GM12873 (cell line): ENCODE measurements around the gene NUDT22.

ENCODE experiments used
- TF ChIP-seq, protein P1 (sequence below): IDR thresholded peaks from 2 replicates; pipeline ENCODE4 v1.5.1; 2012; ENCODE audit warnings: low read depth, mild to moderate bottlenecking, moderate library complexity, low read length, control low read depth; ENCODE audit not compliant: insufficient read depth; ENCODE audit errors: missing control alignments

NUDT22 gene

DNA sequence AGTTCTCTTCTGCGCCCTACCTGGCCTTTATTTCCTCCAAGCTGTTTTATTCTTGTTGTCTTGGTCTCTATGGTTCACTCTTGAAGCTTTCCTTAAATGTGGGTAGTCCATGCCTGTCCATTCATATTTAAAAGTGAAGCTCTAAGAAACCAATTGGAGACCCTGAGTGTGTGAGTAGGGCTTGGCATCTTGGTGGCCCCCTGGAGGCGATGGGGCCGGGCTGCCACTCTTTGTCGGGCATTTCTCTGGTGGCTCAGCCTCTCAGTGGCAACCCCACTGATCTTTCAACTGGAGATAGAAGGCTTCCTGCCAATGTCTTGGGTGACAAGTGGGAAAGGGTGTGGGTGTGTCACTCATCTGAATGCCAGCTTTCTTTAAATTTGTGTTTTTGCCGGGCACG, 9.2 kb upstream of the NUDT22 start:
- TF ChIP-seq, protein P1, sequence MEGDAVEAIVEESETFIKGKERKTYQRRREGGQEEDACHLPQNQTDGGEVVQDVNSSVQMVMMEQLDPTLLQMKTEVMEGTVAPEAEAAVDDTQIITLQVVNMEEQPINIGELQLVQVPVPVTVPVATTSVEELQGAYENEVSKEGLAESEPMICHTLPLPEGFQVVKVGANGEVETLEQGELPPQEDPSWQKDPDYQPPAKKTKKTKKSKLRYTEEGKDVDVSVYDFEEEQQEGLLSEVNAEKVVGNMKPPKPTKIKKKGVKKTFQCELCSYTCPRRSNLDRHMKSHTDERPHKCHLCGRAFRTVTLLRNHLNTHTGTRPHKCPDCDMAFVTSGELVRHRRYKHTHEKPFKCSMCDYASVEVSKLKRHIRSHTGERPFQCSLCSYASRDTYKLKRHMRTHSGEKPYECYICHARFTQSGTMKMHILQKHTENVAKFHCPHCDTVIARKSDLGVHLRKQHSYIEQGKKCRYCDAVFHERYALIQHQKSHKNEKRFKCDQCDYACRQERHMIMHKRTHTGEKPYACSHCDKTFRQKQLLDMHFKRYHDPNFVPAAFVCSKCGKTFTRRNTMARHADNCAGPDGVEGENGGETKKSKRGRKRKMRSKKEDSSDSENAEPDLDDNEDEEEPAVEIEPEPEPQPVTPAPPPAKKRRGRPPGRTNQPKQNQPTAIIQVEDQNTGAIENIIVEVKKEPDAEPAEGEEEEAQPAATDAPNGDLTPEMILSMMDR = no peak

DNA sequence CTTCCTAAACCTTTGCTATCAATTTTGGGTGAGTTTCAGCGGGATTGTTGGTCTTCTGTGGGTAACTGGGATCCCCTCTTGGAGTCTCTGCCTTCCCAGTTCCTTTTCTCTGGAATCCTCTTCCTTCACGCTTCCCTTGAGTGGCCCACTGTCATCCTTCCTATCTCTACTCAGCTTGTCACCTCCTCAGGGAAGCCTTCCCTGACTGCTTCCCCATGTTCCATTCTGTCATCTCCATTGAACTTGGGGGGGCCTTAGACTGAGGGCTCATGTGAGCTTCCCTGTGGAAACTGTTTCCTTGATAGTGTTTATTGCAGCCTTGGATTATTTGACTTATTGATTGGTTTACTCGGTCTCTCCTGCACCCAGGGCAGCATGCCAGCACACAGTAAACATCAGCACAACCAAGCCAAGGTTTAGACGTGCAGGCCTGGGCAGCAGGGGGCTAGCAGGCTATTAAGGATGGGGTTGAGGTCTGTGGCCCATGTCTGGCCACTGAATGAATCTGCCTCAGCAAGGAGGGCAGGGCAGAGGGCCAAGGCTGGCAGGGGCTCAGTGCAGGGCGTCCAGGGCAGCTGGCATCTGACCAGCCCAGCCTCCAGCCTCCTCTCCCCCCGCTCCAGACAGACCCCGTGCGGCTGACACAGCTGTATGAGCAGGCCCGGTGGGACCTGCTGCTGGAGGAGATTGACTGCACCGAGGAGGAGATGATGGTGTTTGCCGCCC, 7.3 kb upstream of the NUDT22 start:
- TF ChIP-seq, protein P1 = no peak

DNA sequence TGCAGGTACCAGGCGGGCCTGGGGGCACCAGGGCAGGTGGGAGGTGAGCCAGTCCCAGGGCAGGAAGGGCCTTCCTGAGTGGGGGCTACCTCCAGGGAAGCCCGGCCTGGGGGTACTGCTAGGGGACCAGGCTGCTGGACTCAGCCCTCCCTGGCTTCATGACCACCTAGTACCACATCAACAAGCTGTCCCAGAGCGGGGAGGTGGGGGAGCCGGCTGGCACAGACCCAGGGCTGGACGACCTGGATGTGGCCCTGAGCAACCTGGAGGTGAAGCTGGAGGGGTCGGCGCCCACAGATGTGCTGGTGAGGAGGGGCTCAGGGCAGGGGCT, 6.8 kb upstream of the NUDT22 start:
- TF ChIP-seq, protein P1 = no peak

DNA sequence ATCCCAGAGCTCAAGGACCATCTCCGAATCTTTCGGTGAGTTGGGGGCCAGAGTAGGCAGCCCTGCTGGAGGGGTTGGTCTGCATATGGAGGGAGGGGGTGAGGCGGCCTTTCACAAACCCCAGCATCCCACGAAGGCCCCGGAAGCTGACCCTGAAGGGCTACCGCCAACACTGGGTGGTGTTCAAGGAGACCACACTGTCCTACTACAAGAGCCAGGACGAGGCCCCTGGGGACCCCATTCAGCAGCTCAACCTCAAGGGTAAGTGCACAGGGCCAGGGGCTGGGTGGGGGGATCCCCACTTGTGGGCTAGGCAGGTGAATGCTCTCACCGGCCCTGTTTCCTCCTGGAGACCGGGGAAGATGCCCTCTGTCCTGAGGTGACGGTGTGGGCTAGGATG, 6.3 kb upstream of the NUDT22 start:
- TF ChIP-seq, protein P1 = no peak

DNA sequence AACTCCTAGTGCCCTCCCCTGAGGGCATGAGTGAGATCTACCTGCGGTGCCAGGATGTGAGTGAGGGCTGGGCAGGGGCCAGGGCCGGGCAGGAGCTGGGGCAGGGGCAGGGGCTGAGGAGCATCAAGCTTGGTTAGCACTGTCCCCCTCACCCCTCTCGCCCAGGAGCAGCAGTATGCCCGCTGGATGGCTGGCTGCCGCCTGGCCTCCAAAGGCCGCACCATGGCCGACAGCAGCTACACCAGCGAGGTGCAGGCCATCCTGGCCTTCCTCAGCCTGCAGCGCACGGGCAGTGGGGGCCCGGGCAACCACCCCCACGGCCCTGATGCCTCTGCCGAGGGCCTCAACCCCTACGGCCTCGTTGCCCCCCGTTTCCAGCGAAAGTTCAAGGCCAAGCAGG, 5.8 kb upstream of the NUDT22 start:
- TF ChIP-seq, protein P1 = no peak

DNA sequence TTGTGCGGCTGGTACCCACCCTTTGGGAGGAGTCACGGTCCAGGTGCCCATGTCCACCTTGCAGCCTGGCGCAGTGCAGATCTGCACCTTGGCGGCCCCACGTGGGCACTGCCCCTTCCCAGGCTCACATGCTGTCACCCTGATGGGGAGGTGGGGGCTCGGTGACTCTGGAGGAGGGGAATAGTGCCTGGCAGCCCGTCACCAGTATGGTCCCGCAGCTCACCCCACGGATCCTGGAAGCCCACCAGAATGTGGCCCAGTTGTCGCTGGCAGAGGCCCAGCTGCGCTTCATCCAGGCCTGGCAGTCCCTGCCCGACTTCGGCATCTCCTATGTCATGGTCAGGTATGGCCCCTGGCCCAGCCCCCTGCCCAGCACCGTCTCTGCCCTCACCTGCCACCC, 5.3 kb upstream of the NUDT22 start:
- TF ChIP-seq, protein P1 = no peak

DNA sequence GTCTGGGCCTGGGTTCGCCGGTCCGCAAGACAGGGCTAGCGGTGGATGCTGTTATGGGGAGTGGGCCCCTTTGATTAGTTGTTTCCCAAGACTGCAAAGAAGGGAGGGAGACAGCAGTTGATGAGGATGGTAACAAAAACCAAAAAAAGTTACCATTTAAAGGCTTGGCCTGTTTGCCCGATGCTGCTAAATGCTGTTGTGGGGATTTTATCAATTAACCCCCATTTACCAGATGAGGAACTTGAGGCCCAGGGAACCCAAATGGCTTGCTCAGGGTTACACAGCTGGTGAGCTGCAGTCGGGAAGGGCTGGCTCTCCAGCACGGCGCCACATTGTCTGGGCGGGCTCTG, 3.4 kb upstream of the NUDT22 start:
- TF ChIP-seq, protein P1 = no peak
